Bronchial epithelial cell (primary cell): ENCODE data around the gene ALDH16A1. TPM values are rescaled to one million over a fixed set of nuclear protein-coding genes. Genes with fewer than 3 reads are reported as not detected.

Experiments
- DNase-seq: peaks from one replicate; pipeline ENCODE4 v3.0.0-alpha.2; 2010; ENCODE audit warnings: low read depth
- FAIRE-seq: peaks from 2 replicates; lab custom pipeline; 2011; peaks lifted over from hg19 to GRCh38; lab: Jason Lieb, UNC
- H3K27me3 ChIP-seq: 2 replicates; pipeline ENCODE4 v1.5.1; 2011; ENCODE audit warnings: low read length; ENCODE audit not compliant: control insufficient read depth, insufficient read depth
- H3K36me3 ChIP-seq: 2 replicates; pipeline ENCODE4 v1.5.1; 2011; ENCODE audit warnings: low read length; ENCODE audit not compliant: control insufficient read depth, insufficient read depth
- H3K4me3 ChIP-seq: 2 replicates; pipeline ENCODE4 v1.5.1; 2011; ENCODE audit warnings: mild to moderate bottlenecking, low read depth, low read length, control low read depth
- CTCF ChIP-seq: IDR thresholded peaks from 2 replicates; pipeline ENCODE4 v1.5.1; 2011; ENCODE audit warnings: mild to moderate bottlenecking, moderate library complexity, low read length, control low read depth, inconsistent platforms; ENCODE audit not compliant: insufficient read depth, severe bottlenecking
- total RNA-seq: library from RNA; depleted of rRNA; stranded (reverse); fragments of >200 nt; gene quantifications from 2 replicates; pipeline ENCODE4 v1.2.1, GENCODE V29; 2014

Gene ALDH16A1
- total RNA-seq = 17.5 and 29.2 TPM in 2 replicates

- no peak for TF ChIP-seq CTCF
- no peak for FAIRE-seq
- H3K4me3 ChIP-seq = peak within 1 kb of the TSS; percentile 74
- H3K27me3 ChIP-seq = no peaks in the 10 kb centered on the region
- DNase-seq = peak; percentile 90
- H3K36me3 ChIP-seq = peaks cover 3% of the 10 kb centered on the region
Measured at GRCh38 chr19:49453013-49453756, at the start of gene ALDH16A1. ALDH16A1 (plus strand) TSS chr19:49453225; CDS start chr19:49453332, 107 bp downstream.

- Histone ChIP-seq H3K27me3 (no peaks in the 10 kb centered on the region), H3K4me3 (no peak overlapping the region), H3K36me3 (no peaks in the 10 kb centered on the region)
- TF ChIP-seq CTCF = no peak
- DNase-seq (no peak), FAIRE-seq (peak; percentile 97)
Measured at GRCh38 chr19:49403404-49404187, 49.4 kb upstream of the ALDH16A1 start.

- FAIRE-seq (no peak), DNase-seq (no peak)
- no peaks in the 10 kb centered on the region for H3K36me3 ChIP-seq
- TF ChIP-seq CTCF = no peak
- no peak overlapping the region for H3K4me3 ChIP-seq
- H3K27me3 ChIP-seq = no peaks in the 10 kb centered on the region
Measured at GRCh38 chr19:49407079-49407478, 45.9 kb upstream of the ALDH16A1 start.

- H3K36me3 ChIP-seq = no peaks in the 10 kb centered on the region
- DNase-seq = no peak
- no peak for TF ChIP-seq CTCF
- FAIRE-seq = no peak
- H3K4me3 ChIP-seq = no peak overlapping the region
- H3K27me3 ChIP-seq = no peaks in the 10 kb centered on the region
Measured at GRCh38 chr19:49407482-49408015, 45.5 kb upstream of the ALDH16A1 start.

- FAIRE-seq (no peak), DNase-seq (peak; percentile 35)
- H3K36me3 ChIP-seq = no peaks in the 10 kb centered on the region
- no peak for TF ChIP-seq CTCF
- H3K27me3 ChIP-seq = no peaks in the 10 kb centered on the region
- H3K4me3 ChIP-seq = no peak overlapping the region
Measured at GRCh38 chr19:49408816-49409440, 44.1 kb upstream of the ALDH16A1 start.
